ENCODE results near the gene MYO1D.
"Not testable (repeated sequence)": the region's sequence is repeated elsewhere in the genome, so short reads cannot be mapped to it uniquely, and the experiment has no call there.

MYO1D gene

GRCh38 chr17:32471652-32472051 is 405.3 kb downstream of the MYO1D start:
- peaks cover 79% of the 10 kb centered on the region for H3K36me3 Mint-ChIP-seq (ENCODE audit: low read depth)
- no peaks in the 10 kb centered on the region for H3K27me3 Mint-ChIP-seq
- H3K4me3 Mint-ChIP-seq, result no peak overlapping the region
- H3K4me1 Mint-ChIP-seq (ENCODE audit: low read depth), result no peaks in the 10 kb centered on the region
- no peak overlapping the region for H3K27ac Mint-ChIP-seq
- H3K9me3 Mint-ChIP-seq, result no peaks in the 10 kb centered on the region

DNA sequence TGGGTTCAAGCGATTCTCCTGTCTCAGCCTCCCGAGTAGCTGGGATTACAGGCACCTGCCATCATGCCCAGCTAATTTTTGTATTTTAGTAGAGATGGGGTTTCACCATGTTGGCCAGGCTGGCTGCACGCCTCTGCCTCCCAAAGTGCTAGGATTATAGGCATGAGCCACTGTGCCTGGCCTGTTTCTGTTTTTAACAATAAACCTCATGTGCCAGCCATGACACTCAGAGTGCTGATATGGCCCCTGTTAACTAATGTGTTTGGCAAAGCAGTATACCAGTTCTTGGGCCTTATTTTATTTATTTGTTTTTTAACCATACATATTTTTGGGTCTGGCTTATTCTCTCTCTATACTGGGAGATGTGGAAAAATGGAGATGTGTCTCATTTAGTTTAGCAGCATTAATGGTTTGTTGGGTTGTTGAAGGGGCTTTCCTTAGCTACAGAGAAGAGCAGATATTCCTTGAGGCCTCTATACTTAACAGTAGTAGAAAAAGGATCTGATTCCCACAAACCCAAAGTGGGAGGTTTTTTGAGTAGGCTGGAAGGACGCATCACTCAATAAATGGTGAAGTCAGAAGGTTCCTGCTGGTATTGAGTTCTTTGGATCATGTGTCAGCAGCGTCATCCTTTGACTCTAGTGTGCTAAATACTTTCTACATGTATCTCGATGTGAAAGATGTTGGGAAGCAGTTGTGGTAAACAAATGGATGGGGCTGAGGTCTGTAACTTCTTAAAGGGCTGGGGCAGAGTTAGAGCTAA is 406.3 kb downstream of the MYO1D start:
- no peaks in the 10 kb centered on the region for H3K27me3 Mint-ChIP-seq
- H3K9me3 Mint-ChIP-seq, result no peaks in the 10 kb centered on the region
- H3K27ac Mint-ChIP-seq, result no peak overlapping the region

DNA sequence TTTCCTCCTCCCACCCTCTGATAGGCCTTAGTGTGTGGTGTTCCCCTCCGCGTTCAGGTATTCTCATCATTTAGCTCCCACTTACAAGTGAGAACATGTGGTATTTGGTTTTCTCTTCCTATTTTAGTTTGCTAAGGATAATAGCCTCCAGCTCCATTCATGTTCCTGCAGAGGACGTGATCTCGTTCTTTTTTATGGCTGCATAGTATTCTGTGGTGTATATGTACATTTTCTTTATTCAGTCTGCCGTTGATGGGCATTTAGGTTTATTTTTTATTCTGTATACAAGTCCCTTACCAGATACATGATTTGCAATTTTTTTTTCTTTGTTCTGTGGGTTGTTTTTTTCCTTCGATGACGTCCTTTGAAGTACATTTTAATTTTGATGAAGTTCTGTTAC is 409.0 kb downstream of the MYO1D start:
- Mint-ChIP-seq H3K4me3 (no peak overlapping the region), H3K27ac (peak overlapping the region; percentile 29), H3K27me3 (no peaks in the 10 kb centered on the region), H3K36me3 (ENCODE audit: low read depth) (peaks cover 77% of the 10 kb centered on the region), H3K9me3 (no peaks in the 10 kb centered on the region), H3K4me1 (ENCODE audit: low read depth) (no peaks in the 10 kb centered on the region)

More for the DNA sequence above, 406.3 kb downstream of the MYO1D start:
- Mint-ChIP-seq H3K4me1 (ENCODE audit: low read depth) (no peaks in the 10 kb centered on the region), H3K4me3 (no peak overlapping the region), H3K36me3 (ENCODE audit: low read depth) (peaks cover 82% of the 10 kb centered on the region)

- Mint-ChIP-seq H3K27ac (no peak overlapping the region), H3K36me3 (ENCODE audit: low read depth) (peaks cover 79% of the 10 kb centered on the region), H3K4me1 (ENCODE audit: low read depth) (peaks cover 18% of the 10 kb centered on the region), H3K27me3 (no peaks in the 10 kb centered on the region), H3K9me3 (no peaks in the 10 kb centered on the region), H3K4me3 (no peak overlapping the region)
Observed at GRCh38 chr17:32464374-32464773, 412.6 kb downstream of the MYO1D start.

- H3K4me3 Mint-ChIP-seq, result no peak overlapping the region
- H3K27me3 Mint-ChIP-seq, result no peaks in the 10 kb centered on the region
- peaks cover 79% of the 10 kb centered on the region for H3K36me3 Mint-ChIP-seq (ENCODE audit: low read depth)
- no peak overlapping the region for H3K27ac Mint-ChIP-seq
- peaks cover 22% of the 10 kb centered on the region for H3K4me1 Mint-ChIP-seq (ENCODE audit: low read depth)
- H3K9me3 Mint-ChIP-seq, result no peaks in the 10 kb centered on the region
Observed at GRCh38 chr17:32463304-32463703, 413.6 kb downstream of the MYO1D start.

DNA sequence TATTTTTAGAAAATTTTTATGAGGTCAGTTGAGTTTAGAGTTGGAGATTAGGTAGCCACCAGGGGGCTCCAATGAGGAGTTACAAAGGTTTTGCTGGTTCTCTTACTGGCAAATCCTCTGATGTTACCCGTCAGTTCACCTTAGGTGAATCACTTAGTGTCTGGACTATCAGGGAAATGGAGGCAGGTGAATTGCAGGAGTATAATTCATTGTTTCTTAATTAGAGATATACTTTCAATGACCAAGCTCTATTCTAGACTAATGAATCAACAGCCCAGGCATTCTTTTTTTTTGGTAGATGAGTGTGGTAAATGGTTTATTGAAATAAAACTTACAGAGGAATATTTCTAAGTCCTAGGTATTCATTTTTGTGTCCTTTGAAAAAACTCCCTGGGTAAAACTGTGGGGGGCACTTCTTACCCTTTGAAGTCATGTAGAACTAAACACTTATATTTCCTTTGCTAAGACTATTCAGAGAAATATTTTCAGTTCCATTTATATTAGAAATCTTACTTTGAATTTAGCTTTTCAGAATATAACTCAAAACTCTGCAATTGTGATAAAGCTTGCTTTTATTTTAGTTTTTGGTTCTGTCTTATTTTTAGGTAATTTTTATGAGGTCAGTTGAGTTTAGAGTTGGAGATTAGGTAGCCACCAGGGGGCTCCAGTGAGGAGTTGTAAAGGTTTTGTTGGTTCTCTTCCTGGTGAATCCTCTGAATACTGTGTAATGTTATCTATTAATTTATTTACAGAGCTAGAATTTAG is 414.9 kb downstream of the MYO1D start:
- Mint-ChIP-seq H3K9me3 (no peaks in the 10 kb centered on the region), H3K27ac (peak overlapping the region; percentile 41), H3K36me3 (ENCODE audit: low read depth) (peaks cover 81% of the 10 kb centered on the region), H3K4me1 (ENCODE audit: low read depth) (peaks cover 35% of the 10 kb centered on the region), H3K4me3 (no peak overlapping the region), H3K27me3 (no peaks in the 10 kb centered on the region)

DNA sequence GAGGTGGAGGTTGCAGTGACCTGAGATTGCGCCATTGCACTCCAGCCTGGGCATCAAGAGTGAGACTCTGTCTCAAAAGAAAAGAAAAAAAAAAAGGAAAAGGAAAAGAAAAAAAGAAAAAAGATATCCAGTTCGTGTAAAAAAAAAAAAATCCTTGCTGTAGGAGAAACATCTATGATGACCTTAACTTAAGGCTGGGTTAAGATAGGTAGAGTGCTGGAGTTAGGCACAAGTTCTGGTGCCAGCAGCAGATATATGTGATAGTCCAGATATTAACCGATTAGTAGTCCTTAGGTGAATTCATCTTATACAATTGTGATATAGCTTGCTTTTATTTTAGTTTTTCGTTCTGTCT is 415.4 kb downstream of the MYO1D start:
- Mint-ChIP-seq H3K27ac (peak overlapping the region; percentile 41), H3K9me3 (no peaks in the 10 kb centered on the region), H3K27me3 (no peaks in the 10 kb centered on the region), H3K36me3 (ENCODE audit: low read depth) (peaks cover 80% of the 10 kb centered on the region), H3K4me1 (ENCODE audit: low read depth) (peaks cover 38% of the 10 kb centered on the region), H3K4me3 (no peak overlapping the region)

- no peaks in the 10 kb centered on the region for H3K27me3 Mint-ChIP-seq
- no peak overlapping the region for H3K4me3 Mint-ChIP-seq
- peaks cover 77% of the 10 kb centered on the region for H3K36me3 Mint-ChIP-seq (ENCODE audit: low read depth)
- no peaks in the 10 kb centered on the region for H3K9me3 Mint-ChIP-seq
- peaks cover 38% of the 10 kb centered on the region for H3K4me1 Mint-ChIP-seq (ENCODE audit: low read depth)
- no peak overlapping the region for H3K27ac Mint-ChIP-seq
Observed at GRCh38 chr17:32460054-32460453, 416.9 kb downstream of the MYO1D start.

DNA sequence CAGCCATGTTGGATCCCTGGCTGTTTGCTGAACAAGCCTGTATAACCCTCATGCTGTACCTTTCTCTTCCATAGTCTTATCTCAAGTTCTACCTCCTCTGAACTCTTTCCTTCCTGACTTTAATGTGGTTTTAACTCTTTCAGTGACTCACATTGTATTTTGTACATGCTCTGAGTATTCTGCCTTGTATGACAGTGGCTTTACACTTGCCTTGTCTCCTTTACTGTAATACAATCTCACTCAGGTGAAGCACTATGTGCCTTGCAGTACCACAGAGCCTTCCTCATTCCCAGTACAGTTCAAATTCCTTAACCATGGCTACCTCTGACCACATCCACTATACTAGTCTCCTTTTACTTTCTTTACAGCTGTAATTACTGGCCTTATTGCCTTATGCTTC is 418.6 kb downstream of the MYO1D start:
- peaks cover 82% of the 10 kb centered on the region for H3K36me3 Mint-ChIP-seq (ENCODE audit: low read depth)
- H3K4me3 Mint-ChIP-seq, result no peak overlapping the region
- peaks cover 38% of the 10 kb centered on the region for H3K4me1 Mint-ChIP-seq (ENCODE audit: low read depth)
- no peaks in the 10 kb centered on the region for H3K9me3 Mint-ChIP-seq
- H3K27ac Mint-ChIP-seq, result peak overlapping the region; percentile 62
- H3K27me3 Mint-ChIP-seq, result no peaks in the 10 kb centered on the region

- no peak overlapping the region for H3K4me3 Mint-ChIP-seq
- H3K36me3 Mint-ChIP-seq (ENCODE audit: low read depth), result peaks cover 87% of the 10 kb centered on the region
- peaks cover 24% of the 10 kb centered on the region for H3K4me1 Mint-ChIP-seq (ENCODE audit: low read depth)
- no peaks in the 10 kb centered on the region for H3K27me3 Mint-ChIP-seq
- H3K27ac Mint-ChIP-seq, result no peak overlapping the region
- H3K9me3 Mint-ChIP-seq, result no peaks in the 10 kb centered on the region
Observed at GRCh38 chr17:32453370-32453769, 423.6 kb downstream of the MYO1D start.

DNA sequence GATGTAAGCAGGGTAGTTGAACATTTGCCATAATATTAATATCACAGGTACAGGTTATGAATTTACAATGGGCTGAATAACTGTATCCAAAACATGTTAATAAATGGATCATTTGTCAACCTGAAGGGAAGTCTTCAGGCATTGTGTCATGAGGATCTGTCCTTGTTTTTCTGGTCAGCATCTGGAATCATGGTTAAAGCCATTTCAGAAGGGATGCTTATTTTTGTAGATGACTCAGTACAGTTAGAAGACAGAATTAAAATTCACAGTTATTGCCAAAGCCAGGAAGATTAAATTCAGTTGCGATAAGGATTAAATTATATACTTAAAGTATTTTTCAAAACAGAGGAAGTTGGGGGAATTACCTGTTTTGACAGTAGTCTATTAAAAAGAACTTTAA is 424.6 kb downstream of the MYO1D start:
- Mint-ChIP-seq H3K27ac (no peak overlapping the region), H3K36me3 (ENCODE audit: low read depth) (peaks cover 83% of the 10 kb centered on the region), H3K27me3 (no peaks in the 10 kb centered on the region), H3K4me3 (no peak overlapping the region), H3K4me1 (ENCODE audit: low read depth) (peaks cover 17% of the 10 kb centered on the region), H3K9me3 (no peaks in the 10 kb centered on the region)

DNA sequence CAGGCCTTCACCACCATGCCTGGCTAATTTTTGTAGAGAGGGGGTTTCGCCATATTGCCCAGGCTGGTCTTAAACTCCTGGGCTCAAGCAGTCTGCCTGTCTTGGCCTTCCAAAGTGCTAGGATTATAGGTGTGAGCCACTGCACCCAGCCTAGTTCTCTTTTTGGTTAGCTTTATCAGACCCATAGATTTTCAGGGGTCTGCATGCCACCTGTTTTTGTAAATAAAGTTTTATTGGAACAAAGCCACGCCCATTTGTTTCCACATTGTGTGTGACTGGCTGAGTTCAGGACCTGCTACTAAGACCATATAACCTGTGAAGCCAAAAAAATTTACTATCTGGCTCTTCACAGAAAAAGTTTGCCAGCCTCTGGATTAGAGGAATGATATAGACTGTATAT is 425.0 kb downstream of the MYO1D start:
- Mint-ChIP-seq H3K9me3 (no peaks in the 10 kb centered on the region), H3K4me1 (ENCODE audit: low read depth) (peaks cover 17% of the 10 kb centered on the region), H3K27ac (no peak overlapping the region), H3K27me3 (no peaks in the 10 kb centered on the region), H3K36me3 (ENCODE audit: low read depth) (peaks cover 83% of the 10 kb centered on the region), H3K4me3 (no peak overlapping the region)

DNA sequence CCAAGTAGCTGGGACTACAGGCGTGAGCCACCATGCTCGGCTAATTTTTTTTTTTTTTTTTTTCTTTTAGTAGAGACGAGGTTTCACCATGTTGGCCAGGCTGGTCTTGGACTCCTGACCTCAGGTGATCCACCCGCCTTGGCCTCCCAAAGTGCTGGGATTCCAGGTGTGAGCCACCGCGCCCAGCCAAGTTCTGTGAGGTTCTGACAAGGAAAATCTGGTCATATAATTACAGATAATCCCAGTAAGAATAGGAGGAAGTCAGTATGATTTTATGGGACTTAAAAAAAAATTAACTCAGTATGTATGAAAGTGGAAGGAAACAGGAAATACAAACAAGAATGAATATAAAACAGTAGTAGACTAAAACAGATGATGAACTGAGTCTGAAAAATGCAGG is 426.5 kb downstream of the MYO1D start:
- not testable (repeated sequence) for H3K27me3 Mint-ChIP-seq, H3K4me3 Mint-ChIP-seq, H3K9me3 Mint-ChIP-seq
- H3K36me3 Mint-ChIP-seq (ENCODE audit: low read depth), result peaks cover 87% of the 10 kb centered on the region
- H3K27ac Mint-ChIP-seq, result peak overlapping the region; percentile 42
- peaks cover 30% of the 10 kb centered on the region for H3K4me1 Mint-ChIP-seq (ENCODE audit: low read depth)

- Mint-ChIP-seq H3K9me3 (no peaks in the 10 kb centered on the region), H3K27me3 (no peaks in the 10 kb centered on the region), H3K4me1 (ENCODE audit: low read depth) (peaks cover 34% of the 10 kb centered on the region), H3K27ac (no peak overlapping the region), H3K36me3 (ENCODE audit: low read depth) (peaks cover 87% of the 10 kb centered on the region), H3K4me3 (no peak overlapping the region)
Observed at GRCh38 chr17:32449963-32450362, 427.0 kb downstream of the MYO1D start.

DNA sequence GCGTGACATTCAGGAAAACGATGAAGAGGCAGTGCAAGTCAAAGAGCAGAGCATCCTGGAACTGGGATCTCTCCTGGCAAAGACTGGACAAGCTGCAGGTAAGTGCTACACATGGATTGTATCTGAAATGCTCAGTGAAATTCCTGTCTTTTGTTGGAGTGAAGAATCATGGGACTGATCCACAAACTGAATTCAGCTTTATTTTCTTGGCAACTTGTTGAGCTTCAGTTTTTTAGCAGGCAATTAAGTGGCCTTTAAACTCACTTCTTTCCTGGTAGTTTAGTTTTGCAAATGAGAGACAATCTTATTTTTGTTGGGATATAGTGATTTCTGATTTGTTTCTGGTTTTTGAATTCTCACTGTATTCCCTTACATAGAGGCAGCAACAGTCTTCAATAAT is 430.0 kb downstream of the MYO1D start:
- Mint-ChIP-seq H3K36me3 (ENCODE audit: low read depth) (peaks cover 58% of the 10 kb centered on the region), H3K27ac (peak overlapping the region; percentile 19)

More for the DNA sequence above, 430.0 kb downstream of the MYO1D start:
- peaks cover 42% of the 10 kb centered on the region for H3K4me1 Mint-ChIP-seq (ENCODE audit: low read depth)
- H3K4me3 Mint-ChIP-seq, result peak overlapping the region; percentile 86
- H3K27me3 Mint-ChIP-seq, result peaks cover 5% of the 10 kb centered on the region
- H3K9me3 Mint-ChIP-seq, result no peaks in the 10 kb centered on the region
